Umbilical cord (tissue), 2 donors: Measurements from ENCODE around the gene ANG. TPM values are rescaled to one million over a fixed set of nuclear protein-coding genes. Genes with fewer than 3 reads are reported as not detected.

ENCODE experiments used
- DNase-seq: peaks from one replicate; pipeline ENCODE4 v3.0.0-alpha.2; 2015; ENCODE audit warnings: low spot score
- total RNA-seq: library from RNA; depleted of rRNA; stranded (reverse); fragments of >200 nt; gene quantifications from one replicate; pipeline ENCODE4 v1.2.3, GENCODE V29; 2014; ENCODE audit warnings: low replicate concordance; ENCODE audit not compliant: insufficient read depth

ANG gene
- total RNA-seq, 1 donor from 2014 or later: 11.8 TPM

DNA sequence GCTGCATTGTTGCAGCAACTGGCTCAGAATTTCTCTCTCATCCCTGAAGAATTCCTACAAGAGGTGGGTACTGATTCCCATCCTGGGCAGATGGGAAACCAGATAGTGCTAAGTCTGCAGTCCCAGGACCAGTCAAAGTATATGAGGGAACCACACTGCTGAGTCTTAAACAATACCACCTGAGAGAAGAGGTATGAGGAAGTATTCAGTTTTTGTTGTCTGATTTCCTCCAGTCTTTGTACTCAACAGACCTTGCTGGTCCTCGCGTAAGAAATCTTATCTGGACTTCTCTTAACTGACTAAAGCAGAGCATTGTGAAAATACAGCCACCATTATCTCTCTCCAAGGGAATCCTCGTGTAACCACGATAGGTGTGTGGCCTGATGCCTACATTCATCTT lies 53.6 kb downstream of the ANG start:
- DNase-seq: no peak

DNA sequence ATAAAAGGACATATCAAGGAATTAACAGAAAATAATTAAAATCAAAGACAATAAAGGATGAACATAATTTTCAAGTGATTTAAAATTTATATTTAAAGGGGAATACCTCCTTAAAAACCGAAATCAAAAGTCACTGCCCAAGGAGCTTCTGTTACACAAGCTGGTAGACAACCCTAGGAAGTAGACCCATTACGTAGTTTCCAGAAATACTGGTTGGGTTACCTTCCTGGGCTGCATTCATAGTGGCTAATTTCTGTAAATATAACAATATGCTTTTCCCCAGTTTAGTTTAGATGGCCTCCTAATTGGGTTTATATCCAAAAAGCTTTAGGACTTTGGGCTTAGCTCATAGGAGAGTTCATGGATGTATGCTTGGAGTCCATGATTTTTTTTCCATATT lies 55.0 kb downstream of the ANG start:
- peak; percentile 10 for DNase-seq

Other genes with a start within 250 kb of the ANG start
- 59.0 TPM for gene OSGEP, start 234.0 kb upstream of the ANG start, total RNA-seq
- 25.5 TPM for gene APEX1, start 233.5 kb upstream of the ANG start, total RNA-seq
- 6.5 TPM for gene PIP4P1, start 227.3 kb upstream of the ANG start, total RNA-seq
- 13.7 TPM for gene PNP, start 219.4 kb upstream of the ANG start, total RNA-seq
- gene RNASE10, start 183.2 kb upstream of the ANG start, total RNA-seq: 4.8 TPM
- 9.6 TPM for gene RNASE9, start 127.7 kb upstream of the ANG start, total RNA-seq
- 1.2 TPM for gene RNASE11, start 100.8 kb upstream of the ANG start, total RNA-seq
- gene RNASE12, start 97.4 kb upstream of the ANG start, total RNA-seq: 5.8 TPM
- gene OR6S1, start 47.1 kb upstream of the ANG start, total RNA-seq: 1.4 TPM
- 96.5 TPM for gene RNASE4, start 4.2 kb upstream of the ANG start, total RNA-seq
- not detected for gene EDDM3A, start 57.1 kb downstream of the ANG start, total RNA-seq
- 1.9 TPM for gene EDDM3B, start 79.6 kb downstream of the ANG start, total RNA-seq
- gene RNASE6, start 92.5 kb downstream of the ANG start, total RNA-seq: 18.3 TPM
- gene RNASE1, start 114.1 kb downstream of the ANG start, total RNA-seq: 227 TPM
- gene RNASE3, start 202.6 kb downstream of the ANG start, total RNA-seq: 0.96 TPM